HG02973 (cell line): ENCODE measurements around the gene MYB.

Experiments used
- ATAC-seq: cut with Tn5 transposase; IDR thresholded peaks from one replicate; pipeline ENCODE4 v1.9.1; 2021; ENCODE audit warnings: moderate library complexity; ENCODE audit not compliant: unreplicated experiment

The MYB gene

DNA sequence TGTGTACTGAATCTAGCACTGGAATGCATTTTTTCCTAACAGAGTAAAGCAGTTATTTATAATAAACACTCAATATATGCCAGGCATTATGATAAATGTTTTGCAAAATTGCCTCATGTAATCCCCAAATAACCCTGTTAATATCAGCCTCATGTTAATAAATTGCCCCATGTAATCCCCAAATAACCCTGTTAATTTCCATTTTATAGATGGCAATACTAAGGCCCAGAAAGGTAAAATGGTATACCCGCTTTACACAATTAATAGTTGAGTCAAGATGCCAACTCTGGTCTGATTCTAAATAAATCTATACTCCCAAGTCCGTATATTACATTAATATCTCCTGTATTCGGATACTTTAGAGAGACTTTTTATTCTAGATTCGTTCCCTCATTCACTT lies 6.3 kb downstream of the MYB start:
- no peak for ATAC-seq

DNA sequence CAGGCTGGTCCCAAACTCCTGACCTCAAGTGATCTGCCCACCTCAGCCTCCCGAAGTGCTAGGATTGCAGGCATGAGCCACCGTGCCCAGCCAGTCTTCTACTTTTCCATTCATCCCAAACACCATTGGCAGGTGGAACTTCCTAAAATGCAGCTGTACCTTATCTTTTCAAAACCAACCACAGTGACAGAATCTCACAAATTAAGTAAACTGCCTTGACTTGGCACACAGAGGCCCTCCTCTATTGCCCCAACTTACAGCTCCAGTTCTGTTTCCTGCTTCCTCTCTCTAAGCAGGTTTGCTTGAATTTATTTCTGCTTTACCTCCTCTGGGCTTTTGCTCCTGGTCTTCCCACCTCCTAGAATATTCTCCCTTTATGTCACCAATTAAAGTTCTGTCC lies 7.6 kb downstream of the MYB start:
- no peak for ATAC-seq

DNA sequence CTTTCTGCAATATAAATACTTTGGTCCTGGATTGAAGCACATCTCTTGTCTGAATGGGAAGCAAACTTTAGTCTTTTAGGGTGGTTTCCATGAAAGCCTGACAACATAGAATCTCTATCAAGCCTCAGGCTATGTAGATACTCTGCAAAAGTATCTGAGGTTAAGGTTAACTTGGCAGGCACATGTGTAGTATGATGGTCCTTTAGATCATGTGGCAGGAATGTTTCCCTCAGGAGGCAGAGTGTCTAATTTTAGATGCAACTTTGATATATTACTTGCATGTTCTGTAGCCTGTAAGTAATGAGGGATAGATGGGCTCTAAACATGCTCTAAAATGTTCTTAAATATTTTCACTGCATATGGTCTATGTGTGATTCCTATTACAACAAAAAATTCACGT lies 8.2 kb downstream of the MYB start:
- no peak for ATAC-seq

DNA sequence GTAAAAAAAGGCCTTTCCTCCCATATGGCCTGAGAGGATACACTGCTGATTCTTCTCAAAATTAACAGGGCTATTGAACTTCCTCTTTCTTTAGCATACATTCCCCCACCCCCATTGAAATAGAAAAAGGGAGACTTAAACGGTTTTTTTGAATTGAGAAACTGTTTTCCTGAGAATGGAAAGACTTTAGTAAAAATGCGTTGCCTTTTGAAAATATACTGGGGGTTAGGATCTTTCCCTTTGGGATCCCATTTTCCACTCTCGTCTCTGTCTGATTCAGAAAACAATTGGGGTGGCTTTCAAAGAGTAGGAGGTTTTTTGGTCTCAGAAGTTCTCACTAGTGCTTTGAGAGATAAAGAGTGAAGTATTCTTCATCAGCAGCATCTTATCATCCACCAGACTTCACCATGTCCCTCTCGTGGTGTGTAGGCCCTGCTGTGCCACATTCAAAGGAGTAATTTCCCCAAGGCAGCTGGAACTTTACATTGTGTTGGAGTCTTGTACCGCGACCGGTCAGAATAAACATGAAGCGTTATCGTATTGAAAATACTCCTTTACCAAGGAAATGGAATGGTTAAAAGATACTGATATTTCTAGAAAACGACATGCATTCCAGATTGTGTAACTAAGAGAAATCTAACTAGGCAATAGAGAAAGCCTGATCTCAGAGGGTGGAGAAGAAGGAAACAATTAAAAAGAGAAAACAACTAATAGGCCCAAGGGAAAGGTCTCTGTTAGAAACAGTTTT lies 10.6 kb downstream of the MYB start:
- ATAC-seq: no peak

DNA sequence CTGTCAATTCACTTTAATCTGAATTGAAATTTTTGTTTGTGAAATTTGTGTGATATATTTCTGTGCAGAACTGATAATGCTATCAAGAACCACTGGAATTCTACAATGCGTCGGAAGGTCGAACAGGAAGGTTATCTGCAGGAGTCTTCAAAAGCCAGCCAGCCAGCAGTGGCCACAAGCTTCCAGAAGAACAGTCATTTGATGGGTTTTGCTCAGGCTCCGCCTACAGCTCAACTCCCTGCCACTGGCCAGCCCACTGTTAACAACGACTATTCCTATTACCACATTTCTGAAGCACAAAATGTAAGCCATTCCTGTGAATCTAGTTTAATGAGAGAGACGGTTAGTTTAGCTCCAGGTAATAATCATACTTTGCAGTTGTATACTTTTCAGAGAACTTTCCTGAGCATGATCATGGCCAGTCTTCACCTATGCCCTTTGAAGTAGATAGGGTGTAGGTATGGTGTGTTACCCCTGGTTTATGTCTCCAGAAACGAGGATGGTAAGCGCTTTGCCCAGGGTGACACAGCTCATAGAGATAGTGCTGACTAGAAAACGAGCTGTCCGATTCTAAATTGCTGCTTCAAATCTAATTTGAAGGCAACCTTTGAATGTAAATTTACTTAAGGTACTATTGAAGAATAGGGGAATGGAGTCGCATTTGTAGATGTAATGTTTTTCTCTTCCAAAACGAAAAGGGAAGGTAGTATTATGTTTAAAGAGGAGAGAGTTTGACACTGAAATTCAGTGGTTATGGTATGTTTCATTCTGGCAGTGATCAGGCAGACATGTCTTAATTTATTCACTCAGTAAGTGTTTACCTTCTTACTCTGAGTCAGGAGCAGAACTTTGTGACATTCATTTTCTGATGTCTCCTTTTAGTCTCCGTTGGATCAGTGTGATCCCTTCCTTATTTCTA lies 11.4 kb downstream of the MYB start:
- ATAC-seq: no peak

DNA sequence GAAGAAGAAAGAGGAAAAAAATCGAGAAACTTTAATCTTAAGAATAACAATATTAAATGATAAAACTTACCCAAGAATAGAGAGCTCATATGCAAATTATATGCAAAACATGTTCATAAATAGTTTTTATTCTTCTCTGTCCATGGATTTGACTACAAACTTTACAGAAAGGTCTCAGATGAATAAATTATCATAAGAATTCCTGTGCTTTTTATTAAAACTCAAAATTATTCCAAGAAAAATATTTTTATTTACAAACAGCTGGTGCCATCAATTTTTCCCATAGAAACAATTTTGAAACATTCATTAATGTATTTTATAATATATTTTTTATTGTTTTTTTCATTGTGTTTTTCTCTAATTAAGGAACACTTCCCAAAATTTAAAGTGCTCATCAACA lies 12.1 kb downstream of the MYB start:
- no peak for ATAC-seq

DNA sequence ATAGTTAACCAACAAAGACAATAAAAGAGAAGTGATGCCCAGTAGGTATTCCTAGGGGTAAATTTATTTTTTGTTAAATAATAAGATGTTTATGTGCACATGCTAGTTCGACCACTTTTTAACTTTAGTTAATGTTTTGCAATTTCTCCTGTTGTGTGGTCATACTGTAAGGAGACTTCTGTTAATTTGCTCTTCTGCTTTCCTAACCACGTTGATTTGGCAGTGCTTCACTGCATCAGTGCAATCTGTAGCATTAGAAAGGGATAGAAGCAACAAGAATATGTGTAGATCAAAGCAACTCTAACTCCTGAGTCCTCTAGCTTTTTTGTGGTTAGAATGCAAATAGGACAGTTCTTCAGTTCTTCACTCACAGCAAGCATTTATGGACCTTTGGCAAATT lies 13.9 kb downstream of the MYB start:
- no peak for ATAC-seq

DNA sequence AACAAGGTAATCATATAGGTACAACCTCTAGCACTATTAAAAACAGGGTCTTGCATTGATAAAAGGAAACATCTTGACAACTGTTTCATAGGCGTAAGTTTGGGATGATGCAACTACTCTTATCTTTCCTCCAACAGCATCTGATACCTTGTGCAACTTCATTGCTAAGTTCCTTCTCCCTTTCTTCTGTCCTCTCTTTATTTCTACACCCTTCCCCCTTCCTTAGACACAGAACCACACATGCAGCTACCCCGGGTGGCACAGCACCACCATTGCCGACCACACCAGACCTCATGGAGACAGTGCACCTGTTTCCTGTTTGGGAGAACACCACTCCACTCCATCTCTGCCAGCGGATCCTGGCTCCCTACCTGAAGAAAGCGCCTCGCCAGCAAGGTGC lies 14.4 kb downstream of the MYB start:
- ATAC-seq: no peak

DNA sequence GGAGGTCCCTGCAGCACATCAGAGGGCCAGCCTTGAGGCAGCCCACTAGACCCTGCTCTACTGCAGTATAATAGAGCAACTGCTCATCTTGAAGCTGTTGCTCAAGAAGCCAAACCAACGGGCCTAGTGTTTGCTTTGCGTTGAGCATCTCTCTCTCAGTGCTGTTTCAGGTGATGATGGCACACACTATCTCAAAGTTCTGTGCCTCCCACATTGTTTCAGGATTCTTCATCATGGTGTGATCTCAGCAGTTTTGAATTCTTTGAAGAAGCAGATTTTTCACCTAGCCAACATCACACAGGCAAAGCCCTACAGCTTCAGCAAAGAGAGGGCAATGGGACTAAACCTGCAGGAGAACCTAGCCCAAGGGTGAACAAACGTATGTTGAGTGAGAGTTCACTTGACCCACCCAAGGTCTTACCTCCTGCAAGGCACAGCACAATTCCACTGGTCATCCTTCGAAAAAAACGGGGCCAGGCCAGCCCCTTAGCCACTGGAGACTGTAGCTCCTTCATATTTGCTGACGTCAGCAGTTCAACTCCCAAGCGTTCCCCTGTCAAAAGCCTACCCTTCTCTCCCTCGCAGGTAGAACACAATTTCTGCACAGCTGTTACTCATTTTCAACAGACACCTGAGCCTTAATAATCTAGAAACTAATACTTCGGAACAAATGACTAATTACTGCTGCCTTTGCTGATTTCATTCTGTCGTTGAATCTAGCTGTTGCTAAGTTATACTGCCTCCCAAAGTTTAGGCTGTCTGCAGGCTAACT lies 15.8 kb downstream of the MYB start:
- no peak for ATAC-seq

DNA sequence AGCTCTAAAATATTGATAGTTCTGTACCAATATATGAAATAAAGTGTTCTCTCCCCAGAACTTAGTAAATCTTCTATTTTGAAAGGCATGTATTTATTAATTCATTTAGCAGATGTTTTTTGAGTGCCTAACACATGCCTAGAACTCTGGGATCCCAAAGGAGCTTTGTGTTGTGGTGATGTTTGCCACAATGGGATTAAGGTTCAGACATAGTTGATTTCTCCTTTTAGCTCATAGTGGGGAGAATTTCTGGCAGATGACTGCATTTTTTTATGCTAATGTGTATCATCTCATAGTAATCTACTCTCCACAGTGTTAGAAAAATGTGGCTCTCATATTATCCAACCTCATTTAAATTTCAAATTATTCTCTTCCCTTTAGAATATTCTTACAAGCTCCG lies 21.7 kb downstream of the MYB start:
- ATAC-seq: no peak

DNA sequence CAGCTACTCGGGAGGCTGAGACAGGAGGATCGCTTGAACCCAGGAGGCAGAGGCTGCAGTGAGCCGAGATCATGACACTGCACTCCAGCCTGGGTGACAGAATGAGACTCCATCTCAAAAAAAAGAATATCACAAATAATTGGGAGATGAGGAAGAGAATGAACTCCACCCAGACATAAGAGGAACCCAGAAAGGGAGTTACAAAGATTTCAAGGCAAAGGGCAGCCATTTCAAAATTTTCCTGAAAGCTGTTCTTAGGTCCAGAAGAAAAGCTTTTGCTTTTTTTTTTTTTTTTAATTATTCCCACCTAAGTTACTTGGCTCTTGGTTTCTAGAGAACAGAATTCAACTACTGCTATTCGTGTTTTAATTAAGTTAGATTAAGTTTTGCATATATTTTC lies 23.8 kb downstream of the MYB start:
- ATAC-seq: no peak

DNA sequence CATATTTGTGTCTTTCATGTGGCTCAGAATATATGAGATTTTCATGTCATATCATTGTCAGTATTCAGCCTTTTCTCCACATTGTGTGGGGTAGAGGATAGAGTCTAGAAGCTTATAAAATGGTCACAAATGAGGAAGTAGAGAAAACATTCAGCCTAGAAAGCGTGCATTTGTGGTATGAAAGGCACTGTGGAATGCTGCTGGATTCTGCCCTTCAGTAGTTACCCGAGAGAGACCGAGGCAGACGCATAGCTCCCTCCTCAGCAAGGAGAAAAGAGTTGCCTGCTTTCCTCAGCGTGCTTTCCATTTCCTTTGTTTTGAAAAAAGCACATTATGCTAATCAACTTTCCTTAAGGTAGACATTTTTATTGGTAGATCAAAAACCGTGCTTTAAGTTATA lies 28.7 kb downstream of the MYB start:
- no peak for ATAC-seq

DNA sequence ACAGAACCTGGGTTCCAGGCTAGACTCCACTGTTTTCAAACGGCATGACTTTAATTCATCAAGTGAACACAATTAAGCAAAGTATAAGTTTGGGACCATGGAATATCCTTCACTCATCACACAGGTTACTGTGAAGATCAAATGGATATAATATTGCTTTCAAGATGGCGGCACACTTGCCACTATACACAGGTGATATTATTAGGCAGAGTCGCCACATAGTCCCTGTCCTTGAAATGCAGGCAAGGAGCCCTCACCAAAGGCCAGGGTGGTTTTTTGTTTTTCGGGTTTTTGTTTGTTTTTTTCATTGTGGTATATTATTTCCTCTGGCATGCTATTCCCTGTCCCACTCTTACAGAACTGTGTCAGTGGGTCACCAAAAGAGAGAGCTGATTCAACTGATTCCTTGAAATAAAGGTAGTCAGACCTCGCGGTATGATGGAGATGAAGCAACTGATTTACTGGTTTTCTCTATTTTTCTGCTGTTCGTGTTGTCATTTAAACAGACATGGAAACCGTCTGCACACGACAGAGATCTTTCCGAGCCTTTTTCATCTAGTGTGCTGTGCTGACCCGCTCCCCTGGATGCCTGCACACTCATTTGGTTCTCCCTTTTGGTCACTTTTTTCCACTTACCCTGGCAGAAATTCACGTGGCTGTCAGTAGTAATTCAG lies 29.7 kb downstream of the MYB start:
- no peak for ATAC-seq

DNA sequence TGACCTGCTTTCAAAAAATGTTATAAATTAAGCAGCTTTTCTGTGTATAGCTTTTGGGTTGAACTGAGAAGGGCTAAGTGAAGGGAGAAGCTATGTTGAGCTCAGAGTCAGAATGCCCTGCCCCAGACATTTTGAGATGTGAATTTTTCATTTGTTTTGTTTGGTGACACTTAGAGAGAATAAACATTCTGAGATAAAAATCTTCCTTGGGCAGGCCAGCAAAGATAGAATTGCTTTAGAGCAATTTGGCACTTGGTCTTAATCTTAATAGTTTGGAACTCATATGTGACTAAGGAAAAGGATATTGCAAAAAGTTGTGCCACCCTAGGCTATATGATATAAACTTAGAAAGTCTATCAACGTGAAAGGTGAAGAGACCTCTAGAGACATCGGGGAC lies 30.2 kb downstream of the MYB start:
- ATAC-seq: no peak

DNA sequence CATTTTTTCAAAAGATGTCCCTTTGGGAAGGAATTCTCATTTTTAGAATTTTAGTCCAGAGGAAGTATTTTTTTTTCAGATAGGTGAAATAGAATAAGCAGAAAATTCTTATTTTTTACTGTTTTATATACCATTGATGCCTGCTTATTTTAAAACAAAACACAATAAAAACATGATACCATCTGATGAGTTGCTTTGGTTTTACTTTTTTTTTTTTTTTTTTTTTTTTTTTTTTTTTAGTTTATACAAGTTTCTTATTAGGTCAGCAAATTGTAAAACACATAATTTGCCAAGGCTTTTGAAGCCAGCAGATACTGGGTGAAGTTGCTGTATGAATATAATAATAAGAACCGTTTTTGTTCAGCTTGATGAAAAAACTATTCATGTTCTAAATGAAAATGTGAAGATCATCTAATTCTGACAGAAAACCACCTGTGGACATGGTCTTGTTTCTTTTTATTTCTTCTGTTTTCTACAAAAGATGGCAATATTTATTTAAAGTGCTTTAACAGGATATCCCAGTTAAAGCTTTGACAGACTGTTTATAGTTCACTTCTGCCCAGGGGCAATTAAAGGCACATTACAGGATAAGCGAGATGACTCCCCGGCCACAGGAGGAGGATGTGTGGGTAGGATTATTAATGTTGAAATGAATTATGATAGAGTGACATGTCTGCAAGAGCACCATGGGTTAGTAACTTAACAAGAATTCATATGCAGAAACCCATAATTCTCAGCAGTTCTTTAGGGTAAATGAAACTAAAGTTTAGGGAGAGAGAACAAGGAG lies 31.1 kb downstream of the MYB start:
- ATAC-seq: no peak

DNA sequence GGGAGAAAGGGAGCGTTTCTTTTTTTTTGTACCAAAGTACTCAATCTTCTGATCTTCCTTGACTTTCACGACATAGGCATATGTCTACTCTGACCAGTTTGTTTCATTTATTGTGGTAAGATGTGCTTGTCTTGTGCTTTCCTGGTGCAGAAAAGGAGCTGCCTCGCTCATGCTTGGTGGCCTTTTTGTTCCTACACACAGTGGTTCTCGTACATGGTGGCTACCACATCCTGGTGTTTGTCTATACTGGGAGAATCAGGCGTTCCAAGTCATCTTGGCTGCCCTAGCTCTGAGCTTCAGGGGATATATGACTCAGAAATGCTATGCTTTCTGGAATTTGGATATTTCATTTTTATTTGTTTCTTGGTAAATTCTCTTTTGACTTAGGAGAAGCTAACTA lies 31.8 kb downstream of the MYB start:
- ATAC-seq: no peak

DNA sequence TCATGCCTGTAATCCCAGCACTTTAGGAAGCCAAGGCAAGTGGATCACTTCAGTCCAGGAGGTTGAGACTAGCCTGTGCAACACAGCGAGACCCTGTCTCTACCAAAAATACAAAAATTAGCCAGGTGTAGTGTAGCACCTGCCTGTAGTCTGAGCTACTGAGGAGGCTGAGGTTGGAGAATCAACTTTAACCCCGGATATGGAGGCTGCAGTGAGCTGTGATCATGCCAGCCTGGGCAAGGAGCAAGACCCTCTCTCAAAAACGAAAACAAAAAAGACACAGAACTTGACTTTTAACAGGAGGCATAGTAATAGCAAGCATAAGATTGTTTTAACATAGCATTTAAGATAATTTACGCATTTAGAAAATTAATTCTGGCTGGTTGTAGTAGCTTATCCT lies 32.5 kb downstream of the MYB start:
- no peak for ATAC-seq

DNA sequence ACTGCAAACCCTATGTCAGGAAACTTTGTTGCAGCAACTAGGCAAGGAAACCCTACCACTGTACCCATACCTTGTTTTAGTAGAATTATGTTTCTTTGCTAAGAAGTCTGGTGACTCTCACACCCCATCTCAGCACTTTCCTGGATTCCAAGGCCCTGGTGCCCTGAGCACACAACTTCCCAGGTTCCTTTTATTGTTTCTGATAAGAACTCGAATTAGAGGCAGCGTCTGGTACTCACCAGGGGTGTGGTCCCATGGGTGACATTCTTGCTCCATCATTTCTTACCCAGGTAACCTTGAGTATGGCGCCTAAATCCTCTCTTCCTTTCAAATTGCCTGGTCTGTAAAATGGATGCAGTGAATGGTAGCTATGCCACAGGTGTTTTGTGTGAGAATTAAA lies 34.1 kb downstream of the MYB start:
- no peak for ATAC-seq

DNA sequence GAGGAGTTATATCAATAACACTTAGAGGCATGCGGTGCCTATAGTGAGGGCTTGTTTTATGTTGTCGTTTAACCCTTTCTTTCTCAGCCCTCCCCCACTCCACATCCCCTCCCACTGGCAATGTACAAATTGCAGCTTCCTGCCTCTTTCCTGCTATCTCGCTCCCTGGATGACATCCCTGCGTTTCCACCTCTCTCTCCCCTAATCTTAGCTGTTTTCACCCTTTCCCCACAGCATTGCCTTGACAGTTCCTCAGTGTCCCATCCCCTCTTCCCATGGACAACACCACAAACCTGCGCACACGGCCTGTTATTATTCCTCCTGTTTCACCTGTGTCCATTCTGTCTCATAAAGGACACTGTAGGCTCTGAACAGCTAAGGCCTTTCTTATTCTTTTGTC lies 34.5 kb downstream of the MYB start:
- no peak for ATAC-seq

DNA sequence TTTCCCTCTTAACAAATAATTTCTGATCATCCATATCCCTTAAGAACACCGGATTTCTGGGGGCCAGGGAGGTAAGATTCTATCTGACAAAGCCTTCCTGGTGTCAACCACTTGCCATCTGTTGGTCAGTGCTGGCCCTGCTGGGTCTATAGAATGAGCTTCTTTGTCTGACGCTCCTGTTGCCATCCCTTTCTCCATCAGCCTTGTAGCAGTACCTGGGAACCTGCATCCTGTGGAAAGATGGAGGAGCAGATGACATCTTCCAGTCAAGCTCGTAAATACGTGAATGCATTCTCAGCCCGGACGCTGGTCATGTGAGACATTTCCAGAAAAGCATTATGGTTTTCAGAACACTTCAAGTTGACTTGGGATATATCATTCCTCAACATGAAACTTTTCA lies 36.6 kb downstream of the MYB start:
- ATAC-seq: no peak
